Keratinocyte (primary cell): ENCODE results near the gene ADAMTSL1. TPM values are rescaled to one million over a fixed set of nuclear protein-coding genes. Genes with fewer than 3 reads are reported as not detected.

ENCODE experiments used
- DNase-seq: peaks from one replicate; pipeline ENCODE4 v3.0.0-alpha.2; 2011; ENCODE audit warnings: low read depth, missing footprints, low spot score
- FAIRE-seq: peaks from 2 replicates; lab custom pipeline; 2011; peaks lifted over from hg19 to GRCh38; lab: Jason Lieb, UNC
- H2AFZ ChIP-seq: 2 replicates; pipeline ENCODE4 v1.6.0; 2012; ENCODE audit warnings: low read length, control low read depth, inconsistent platforms; ENCODE audit not compliant: control insufficient read depth
- H3K27ac ChIP-seq: 2 replicates; pipeline ENCODE4 v1.5.1; 2011; ENCODE audit warnings: low read length; ENCODE audit not compliant: control insufficient read depth, insufficient read depth
- H3K27me3 ChIP-seq: 3 replicates; pipeline ENCODE4 v1.6.0; 2011; ENCODE audit warnings: low read length; ENCODE audit not compliant: control insufficient read depth, insufficient read depth; ENCODE audit errors: extremely low read depth
- H3K36me3 ChIP-seq, 2 experiments: 2 replicates in 1 of 2; 3 replicates in 1 of 2; pipeline ENCODE4 v1.5.1; 2011; ENCODE audit warnings: low read length in 2 of 2, mild to moderate bottlenecking in 1 of 2; ENCODE audit not compliant: control insufficient read depth in 2 of 2, insufficient read depth in 2 of 2; ENCODE audit errors: extremely low read depth in 1 of 2
- H3K4me1 ChIP-seq: 3 replicates; pipeline ENCODE4 v1.5.1; 2011; ENCODE audit warnings: low read length; ENCODE audit not compliant: control insufficient read depth, insufficient read depth; ENCODE audit errors: extremely low read depth
- H3K4me2 ChIP-seq: 3 replicates; pipeline ENCODE4 v1.6.0; 2011; ENCODE audit warnings: low read depth, low read length; ENCODE audit not compliant: control insufficient read depth, insufficient read depth; ENCODE audit errors: extremely low read depth
- H3K4me3 ChIP-seq, 3 experiments: fragments of 200-600 bp in 1 of 3; sonication (generic) in 1 of 3; 2 replicates in 2 of 3; 3 replicates in 1 of 3; pipeline ENCODE4 v1.5.1; 2011 to 2016; ENCODE audit warnings: low read length in 3 of 3, mild to moderate bottlenecking in 3 of 3, control low read depth in 2 of 3, inconsistent platforms in 1 of 3, low read depth in 1 of 3, mixed read lengths in 1 of 3, mixed run types in 1 of 3, moderate library complexity in 1 of 3; ENCODE audit not compliant: control insufficient read depth in 2 of 3, insufficient read depth in 2 of 3; ENCODE audit errors: extremely low read depth in 1 of 3
- H3K79me2 ChIP-seq: 2 replicates; pipeline ENCODE4 v1.6.0; 2012; ENCODE audit warnings: low read length; ENCODE audit not compliant: control insufficient read depth, insufficient read depth
- H3K9ac ChIP-seq: 3 replicates; pipeline ENCODE4 v1.6.0; 2011; ENCODE audit warnings: low read length; ENCODE audit not compliant: control insufficient read depth, insufficient read depth; ENCODE audit errors: extremely low read depth
- H3K9me1 ChIP-seq: 3 replicates; pipeline ENCODE4 v1.6.0; 2011; ENCODE audit warnings: low read length; ENCODE audit not compliant: control insufficient read depth, insufficient read depth; ENCODE audit errors: extremely low read depth
- H3K9me3 ChIP-seq: 2 replicates; pipeline ENCODE4 v1.5.1; 2012; ENCODE audit warnings: low read depth, low read length; ENCODE audit not compliant: control insufficient read depth
- H4K20me1 ChIP-seq: 3 replicates; pipeline ENCODE4 v1.6.0; 2011; ENCODE audit warnings: low read length; ENCODE audit not compliant: control insufficient read depth, insufficient read depth; ENCODE audit errors: extremely low read depth
- EZH2 ChIP-seq: IDR thresholded peaks from one replicate; pipeline ENCODE4 v1.6.1; 2012; ENCODE audit warnings: inconsistent platforms, mild to moderate bottlenecking, low read length, moderate library complexity
- dilution Hi-C: fragments of 300-500 bp; cut with MboI; formaldehyde crosslinking; loops from one replicate; pipeline ENCODE4 v1.7.0; 2020; ENCODE audit warnings: low sequenced_read_pairs; ENCODE audit not compliant: extremely low pct_ligation_motif_present
- polyA plus RNA-seq, 5 experiments: library from polyadenylated mRNA; depleted of rRNA in 3 of 5; stranded (reverse) in 3 of 5; stranded (forward) in 1 of 5; unstranded in 1 of 5; fragments of >200 nt; gene quantifications; 1 replicate in 1 of 5; 2 replicates in 3 of 5; 3 replicates in 1 of 5; pipeline versions ENCODE4 v1.2.1 to v1.2.3, GENCODE V29; 2011 to 2012; ENCODE audit warnings: missing spikeins in 2 of 5, low read depth in 1 of 5, low replicate concordance in 1 of 5
- TF ChIP-seq, protein P1 (sequence below), 3 experiments: IDR thresholded peaks in 1 of 3; conservative IDR thresholded peaks in 1 of 3; optimal IDR thresholded peaks in 1 of 3; 2 replicates in 2 of 3; 3 replicates in 1 of 3; pipeline versions ENCODE3 to v1.5.1; 2011; ENCODE audit warnings: low read length in 3 of 3, mild to moderate bottlenecking in 3 of 3, moderate library complexity in 2 of 3, control low read depth in 1 of 3, inconsistent platforms in 1 of 3; ENCODE audit not compliant: insufficient read depth in 2 of 3; ENCODE audit errors: extremely low read depth in 1 of 3

ADAMTSL1 gene
- polyA plus RNA-seq, 1 donor (not counting 4 experiments of a cell fraction or from before 2014, with no cell fraction given), result 1.1 TPM

GRCh38 chr9:18890372-18890771, 416.4 kb downstream of the ADAMTSL1 start:
- Histone ChIP-seq H3K4me1 (no peaks in the 10 kb centered on the region), H3K27me3 (no peaks in the 10 kb centered on the region), H3K4me2 (no peak overlapping the region), H4K20me1 (no peaks in the 10 kb centered on the region), H3K27ac (no peak overlapping the region), H3K36me3 (no peaks in the 10 kb centered on the region), H3K9me3 (no peaks in the 10 kb centered on the region), H3K79me2 (no peaks in the 10 kb centered on the region), H3K9me1 (no peaks in the 10 kb centered on the region), H2AFZ (no peak overlapping the region), H3K4me3 (no peak overlapping the region), H3K9ac (no peak overlapping the region)
- TF ChIP-seq, protein P1, sequence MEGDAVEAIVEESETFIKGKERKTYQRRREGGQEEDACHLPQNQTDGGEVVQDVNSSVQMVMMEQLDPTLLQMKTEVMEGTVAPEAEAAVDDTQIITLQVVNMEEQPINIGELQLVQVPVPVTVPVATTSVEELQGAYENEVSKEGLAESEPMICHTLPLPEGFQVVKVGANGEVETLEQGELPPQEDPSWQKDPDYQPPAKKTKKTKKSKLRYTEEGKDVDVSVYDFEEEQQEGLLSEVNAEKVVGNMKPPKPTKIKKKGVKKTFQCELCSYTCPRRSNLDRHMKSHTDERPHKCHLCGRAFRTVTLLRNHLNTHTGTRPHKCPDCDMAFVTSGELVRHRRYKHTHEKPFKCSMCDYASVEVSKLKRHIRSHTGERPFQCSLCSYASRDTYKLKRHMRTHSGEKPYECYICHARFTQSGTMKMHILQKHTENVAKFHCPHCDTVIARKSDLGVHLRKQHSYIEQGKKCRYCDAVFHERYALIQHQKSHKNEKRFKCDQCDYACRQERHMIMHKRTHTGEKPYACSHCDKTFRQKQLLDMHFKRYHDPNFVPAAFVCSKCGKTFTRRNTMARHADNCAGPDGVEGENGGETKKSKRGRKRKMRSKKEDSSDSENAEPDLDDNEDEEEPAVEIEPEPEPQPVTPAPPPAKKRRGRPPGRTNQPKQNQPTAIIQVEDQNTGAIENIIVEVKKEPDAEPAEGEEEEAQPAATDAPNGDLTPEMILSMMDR (optimal IDR thresholded peaks at IDR 0.05 in 1 of 3, IDR thresholded peaks at IDR 0.05 in 1 of 3, conservative IDR thresholded peaks at IDR 0.05 in 1 of 3; ENCODE audit: extremely low read depth in 1 of 3, insufficient read depth in 2 of 3, low read length in 3 of 3), result no peak
- no peak for TF ChIP-seq EZH2
- DNase-seq (no peak), FAIRE-seq (no peak)
- dilution Hi-C loops, result no loop called here

DNA sequence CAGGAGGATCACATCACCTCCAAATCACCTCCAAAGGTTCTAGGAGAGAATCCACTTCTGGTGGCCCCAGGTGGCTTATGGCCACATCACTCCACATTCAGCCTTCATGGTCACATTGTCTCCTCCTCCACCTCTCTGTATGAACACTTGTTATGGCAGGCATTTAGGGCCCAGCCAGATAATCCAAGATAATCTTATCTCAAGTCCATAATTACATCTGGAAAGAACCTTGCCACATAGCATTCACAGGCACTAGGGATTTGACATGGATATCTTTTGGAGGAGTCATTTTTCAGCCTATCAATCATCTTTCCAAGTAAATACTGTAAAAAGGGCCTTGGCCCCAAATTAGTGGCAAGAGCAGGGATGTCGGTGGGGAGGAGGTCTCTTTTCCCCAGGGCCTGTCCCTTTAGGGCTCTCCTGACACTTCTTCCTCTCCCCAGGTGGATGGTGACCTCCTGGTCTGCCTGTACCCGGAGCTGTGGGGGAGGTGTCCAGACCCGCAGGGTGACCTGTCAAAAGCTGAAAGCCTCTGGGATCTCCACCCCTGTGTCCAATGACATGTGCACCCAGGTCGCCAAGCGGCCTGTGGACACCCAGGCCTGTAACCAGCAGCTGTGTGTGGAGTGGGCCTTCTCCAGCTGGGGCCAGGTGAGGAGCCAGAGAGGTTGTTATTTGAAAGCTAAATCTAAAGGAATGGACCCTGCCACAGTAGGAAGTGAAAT, 418.2 kb downstream of the ADAMTSL1 start:
- H3K79me2 ChIP-seq, result no peaks in the 10 kb centered on the region
- H3K27me3 ChIP-seq, result no peaks in the 10 kb centered on the region
- H3K4me2 ChIP-seq, result no peak overlapping the region
- TF ChIP-seq, protein P1 (optimal IDR thresholded peaks at IDR 0.05 in 1 of 3, IDR thresholded peaks at IDR 0.05 in 1 of 3, conservative IDR thresholded peaks at IDR 0.05 in 1 of 3; ENCODE audit: extremely low read depth in 1 of 3, insufficient read depth in 2 of 3, low read length in 3 of 3), result no peak
- no peak for TF ChIP-seq EZH2
- dilution Hi-C loops, result no loop called here
- H3K9me3 ChIP-seq, result no peaks in the 10 kb centered on the region
- no peak overlapping the region for H3K27ac ChIP-seq
- DNase-seq, result no peak
- H3K4me3 ChIP-seq, result no peak overlapping the region
- no peaks in the 10 kb centered on the region for H4K20me1 ChIP-seq
- H3K9me1 ChIP-seq, result no peaks in the 10 kb centered on the region
- no peak overlapping the region for H3K9ac ChIP-seq
- H3K4me1 ChIP-seq, result no peaks in the 10 kb centered on the region
- no peak for FAIRE-seq
- no peak overlapping the region for H2AFZ ChIP-seq
- H3K36me3 ChIP-seq, result no peaks in the 10 kb centered on the region
